Suprapubic skin (tissue), 3 donors: ENCODE results near the gene CD1D.

ENCODE experiments used
- EP300 ChIP-seq: sonication (generic); formaldehyde crosslinking; IDR thresholded peaks from one replicate; pipeline ENCODE4 v1.6.1; 2017; ENCODE audit warnings: antibody characterized with exemption
- POLR2A ChIP-seq, 2 donors: fragments of 450-650 bp; IDR thresholded peaks; one replicate each; pipeline ENCODE4 v1.6.1; 2017; ENCODE audit warnings: antibody characterized with exemption in 2 of 2, mild to moderate bottlenecking in 2 of 2, moderate library complexity in 2 of 2
- TF ChIP-seq, protein P1 (sequence below), 2 donors: fragments of 200-600 bp in 1 of 2; fragments of 450-650 bp in 1 of 2; sonication (generic) in 1 of 2; IDR thresholded peaks; one replicate each; pipeline ENCODE4 v1.5.1; 2016 to 2019; ENCODE audit warnings: antibody characterized with exemption in 2 of 2, mild to moderate bottlenecking in 1 of 2, moderate library complexity in 1 of 2

DNA sequence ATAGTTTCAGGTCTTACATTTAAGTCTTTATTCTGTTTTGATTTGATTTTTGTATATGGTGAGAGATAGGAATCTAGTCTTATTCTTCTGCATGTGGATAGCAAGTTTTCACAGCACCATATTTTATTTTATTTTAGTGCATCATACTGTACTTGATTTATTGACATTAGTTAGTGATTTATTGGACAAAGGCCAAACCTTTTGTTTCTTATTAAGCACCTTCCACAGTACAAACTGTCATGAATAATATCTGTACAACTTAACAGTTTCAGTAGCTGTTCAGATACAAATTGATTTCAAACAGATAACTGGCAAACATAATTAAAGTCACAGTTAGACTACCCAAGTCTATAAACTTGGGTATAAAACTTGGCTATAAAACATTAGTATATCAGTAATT, 15.8 kb downstream of the CD1D start:
- TF ChIP-seq POLR2A (IDR thresholded peaks at IDR 0.05): no peak
- TF ChIP-seq, protein P1, sequence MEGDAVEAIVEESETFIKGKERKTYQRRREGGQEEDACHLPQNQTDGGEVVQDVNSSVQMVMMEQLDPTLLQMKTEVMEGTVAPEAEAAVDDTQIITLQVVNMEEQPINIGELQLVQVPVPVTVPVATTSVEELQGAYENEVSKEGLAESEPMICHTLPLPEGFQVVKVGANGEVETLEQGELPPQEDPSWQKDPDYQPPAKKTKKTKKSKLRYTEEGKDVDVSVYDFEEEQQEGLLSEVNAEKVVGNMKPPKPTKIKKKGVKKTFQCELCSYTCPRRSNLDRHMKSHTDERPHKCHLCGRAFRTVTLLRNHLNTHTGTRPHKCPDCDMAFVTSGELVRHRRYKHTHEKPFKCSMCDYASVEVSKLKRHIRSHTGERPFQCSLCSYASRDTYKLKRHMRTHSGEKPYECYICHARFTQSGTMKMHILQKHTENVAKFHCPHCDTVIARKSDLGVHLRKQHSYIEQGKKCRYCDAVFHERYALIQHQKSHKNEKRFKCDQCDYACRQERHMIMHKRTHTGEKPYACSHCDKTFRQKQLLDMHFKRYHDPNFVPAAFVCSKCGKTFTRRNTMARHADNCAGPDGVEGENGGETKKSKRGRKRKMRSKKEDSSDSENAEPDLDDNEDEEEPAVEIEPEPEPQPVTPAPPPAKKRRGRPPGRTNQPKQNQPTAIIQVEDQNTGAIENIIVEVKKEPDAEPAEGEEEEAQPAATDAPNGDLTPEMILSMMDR (IDR thresholded peaks at IDR 0.05): no peak
- no peak for TF ChIP-seq EP300
